Vagina (tissue), 2 donors: ENCODE measurements around the gene FOXO1. TPM values are rescaled to one million over a fixed set of nuclear protein-coding genes. Genes with fewer than 3 reads are reported as not detected.
A peak's percentile ranks its signal among the peaks of the same experiment; 100 is the strongest.

ENCODE experiments used
- DNase-seq, 2 donors: peaks; one replicate each; pipeline ENCODE4 v3.0.0-alpha.2; 2017; ENCODE audit errors: extremely low spot score in 2 of 2
- H3K27ac ChIP-seq: fragments of 200-600 bp; sonication (generic); one replicate; pipeline ENCODE4 v1.5.1; 2019
- H3K27me3 ChIP-seq: fragments of 200-600 bp; sonication (generic); one replicate; pipeline ENCODE4 v1.5.1; 2019
- H3K36me3 ChIP-seq, 2 donors: fragments of 200-600 bp; sonication (generic); one replicate each; pipeline ENCODE4 v1.5.1; 2017 to 2019
- H3K4me1 ChIP-seq: fragments of 200-600 bp; sonication (generic); one replicate; pipeline ENCODE4 v1.5.1; 2019
- H3K4me3 ChIP-seq, 2 donors: fragments of 200-600 bp; sonication (generic); 1 replicate in 1 of 2; 2 replicates in 1 of 2; pipeline ENCODE4 v1.5.1; 2016 to 2019
- H3K9me3 ChIP-seq: fragments of 200-600 bp; sonication (generic); one replicate; pipeline ENCODE4 v1.5.1; 2019
- CTCF ChIP-seq, 3 experiments: fragments of 450-650 bp in 2 of 3; fragments of 200-600 bp in 1 of 3; sonication (generic) in 1 of 3; IDR thresholded peaks; one replicate each; pipeline ENCODE4 v1.5.1; 2017 to 2019; ENCODE audit warnings: antibody characterized with exemption in 3 of 3, mild to moderate bottlenecking in 2 of 3, moderate library complexity in 2 of 3
- POLR2A ChIP-seq, 2 donors: fragments of 450-650 bp; IDR thresholded peaks; one replicate each; pipeline ENCODE4 v1.6.1; 2017; ENCODE audit warnings: antibody characterized with exemption in 2 of 2, mild to moderate bottlenecking in 2 of 2, moderate library complexity in 2 of 2
- POLR2AphosphoS5 ChIP-seq, 2 donors: sonication (generic); formaldehyde crosslinking; IDR thresholded peaks; one replicate each; pipeline ENCODE4 v1.9.0; 2017; ENCODE audit warnings: antibody characterized with exemption in 2 of 2, mild to moderate bottlenecking in 2 of 2, low read depth in 1 of 2; ENCODE audit not compliant: insufficient read depth in 1 of 2
- intact Hi-C: fragments of 100-400 bp; cut with DNase I; formaldehyde crosslinking; loops from one replicate; pipeline ENCODE4 v1.15.1; 2023
- total RNA-seq: library from RNA; depleted of rRNA; stranded (reverse); fragments of >200 nt; gene quantifications from one replicate; pipeline ENCODE4 v1.2.3, GENCODE V29; 2016

Gene FOXO1
- total RNA-seq, 1 donor from 2014 or later, result 64.1 TPM

- Histone ChIP-seq H3K36me3 (no peaks in the 10 kb centered on the region), H3K27me3 (no peaks in the 10 kb centered on the region), H3K9me3 (no peaks in the 10 kb centered on the region), H3K27ac (peak overlapping the region; percentile 22), H3K4me3 (no peak overlapping the region), H3K4me1 (peaks cover 60% of the 10 kb centered on the region)
- TF ChIP-seq CTCF (IDR thresholded peaks at IDR 0.05) (no peak), POLR2AphosphoS5 (IDR thresholded peaks at IDR 0.05; ENCODE audit: insufficient read depth in 1 of 2, low read depth in 1 of 2) (peak in 1 of 2 donors; percentile 84)
- no peak for DNase-seq
- intact Hi-C loops, result loop anchor here (5.0 kb wide), 1 partner anchor 78 kb away; the partner anchor contains the start of gene FOXO1
These were observed 76.9 kb downstream of the FOXO1 start for GRCh38 chr13:40589285-40590109.

GRCh38 chr13:40588101-40588500 lies 78.3 kb downstream of the FOXO1 start:
- H3K27ac ChIP-seq, result no peak overlapping the region
- H3K4me1 ChIP-seq, result peaks cover 60% of the 10 kb centered on the region

GRCh38 chr13:40586886-40587565 lies 79.4 kb downstream of the FOXO1 start:
- no peak overlapping the region for H3K4me3 ChIP-seq
- no peak overlapping the region for H3K27ac ChIP-seq
- no peak for DNase-seq
- H3K9me3 ChIP-seq, result no peaks in the 10 kb centered on the region
- no peak for TF ChIP-seq CTCF (IDR thresholded peaks at IDR 0.05)
- TF ChIP-seq POLR2AphosphoS5 (IDR thresholded peaks at IDR 0.05; ENCODE audit: insufficient read depth in 1 of 2, low read depth in 1 of 2), result no peak
- TF ChIP-seq POLR2A (IDR thresholded peaks at IDR 0.05), result no peak
- H3K36me3 ChIP-seq, result peaks cover 0 to 6% of the 10 kb centered on the region in 2 donors
- intact Hi-C loops, result loop anchor here (5.0 kb wide), 1 partner anchor 80 kb away; the partner anchor contains the start of gene FOXO1
- no peaks in the 10 kb centered on the region for H3K27me3 ChIP-seq
- peaks cover 60% of the 10 kb centered on the region for H3K4me1 ChIP-seq

More at GRCh38 chr13:40588101-40588500, 78.3 kb downstream of the FOXO1 start:
- TF ChIP-seq POLR2A (IDR thresholded peaks at IDR 0.05), result no peak
- TF ChIP-seq POLR2AphosphoS5 (IDR thresholded peaks at IDR 0.05; ENCODE audit: insufficient read depth in 1 of 2, low read depth in 1 of 2), result no peak
- no peak for TF ChIP-seq CTCF (IDR thresholded peaks at IDR 0.05)
- Histone ChIP-seq H3K36me3 (no peaks in the 10 kb centered on the region), H3K27me3 (no peaks in the 10 kb centered on the region), H3K9me3 (no peaks in the 10 kb centered on the region), H3K4me3 (no peak overlapping the region)
- DNase-seq, result no peak
- intact Hi-C loops, result loop anchor here (5.0 kb wide), 1 partner anchor 79 kb away; the partner anchor contains the start of gene FOXO1

DNA sequence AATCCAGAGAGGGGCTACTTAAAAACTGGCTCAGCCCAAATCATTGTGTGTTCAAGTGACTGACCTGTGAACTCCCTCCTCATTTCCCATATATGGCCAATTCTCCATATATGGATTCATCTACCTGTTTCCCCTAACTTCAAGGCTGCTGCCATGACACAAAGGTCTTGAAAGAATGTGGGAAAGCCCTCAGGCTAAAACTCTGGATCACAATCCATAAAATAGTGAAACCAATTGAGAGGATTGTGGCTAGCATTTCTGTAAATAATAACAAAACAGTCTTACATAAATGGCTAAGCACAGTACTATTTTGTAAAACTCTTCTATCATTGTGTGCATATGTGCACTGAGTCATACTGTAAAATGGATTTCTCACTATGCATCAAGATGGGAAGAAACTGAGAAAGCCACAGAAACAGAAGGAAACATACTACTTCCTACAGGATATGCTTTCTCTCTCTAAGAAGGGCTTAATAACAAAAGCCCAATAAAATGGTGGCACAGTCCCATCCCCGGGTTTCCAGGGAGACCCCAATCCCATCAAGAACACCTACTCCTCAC lies 80.5 kb downstream of the FOXO1 start:
- peaks cover 57% of the 10 kb centered on the region for H3K4me1 ChIP-seq
- intact Hi-C loops, result loop anchor here (5.0 kb wide), 1 partner anchor 81 kb away; the partner anchor contains the start of gene FOXO1
- DNase-seq, result no peak

More for the DNA sequence above, 80.5 kb downstream of the FOXO1 start:
- no peaks in the 10 kb centered on the region for H3K9me3 ChIP-seq
- H3K27ac ChIP-seq, result no peak overlapping the region
- H3K27me3 ChIP-seq, result no peaks in the 10 kb centered on the region
- TF ChIP-seq POLR2AphosphoS5 (IDR thresholded peaks at IDR 0.05; ENCODE audit: insufficient read depth in 1 of 2, low read depth in 1 of 2) (no peak), POLR2A (IDR thresholded peaks at IDR 0.05) (no peak), CTCF (IDR thresholded peaks at IDR 0.05) (no peak)
- no peak overlapping the region for H3K4me3 ChIP-seq
- peaks cover 0 to 6% of the 10 kb centered on the region in 2 donors for H3K36me3 ChIP-seq
